Spleen (tissue), 11 donors: ENCODE measurements around the gene ADCY6. TPM values are rescaled to one million over a fixed set of nuclear protein-coding genes. Genes with fewer than 3 reads are reported as not detected.

Experiments used
- DNase-seq: peaks from one replicate; pipeline ENCODE4 v3.0.0-alpha.2; 2020
- H3K27ac ChIP-seq, 8 donors: fragments of 200-600 bp; sonication (generic) in 7 of 8; 1 replicate in 4 of 8; 2 replicates in 4 of 8; pipeline versions ENCODE4 v1.5.0 to v1.8.0; 2016 to 2021; ENCODE audit warnings: inconsistent platforms in 4 of 8, mild to moderate bottlenecking in 4 of 8, moderate library complexity in 1 of 8
- H3K27me3 ChIP-seq, 7 donors: fragments of 200-600 bp; sonication (generic) in 6 of 7; replicated peaks in 1 of 7; 1 replicate in 4 of 7; 2 replicates in 3 of 7; pipeline versions ENCODE4 v1.5.0 to v1.8.0; 2016 to 2021; ENCODE audit warnings: inconsistent platforms in 3 of 7, mild to moderate bottlenecking in 1 of 7
- H3K36me3 ChIP-seq, 6 donors: fragments of 200-600 bp; sonication (generic) in 5 of 6; 1 replicate in 4 of 6; 2 replicates in 2 of 6; pipeline versions ENCODE4 v1.5.0 to v1.8.0; 2016 to 2021; ENCODE audit warnings: inconsistent platforms in 2 of 6
- H3K4me1 ChIP-seq, 6 donors: fragments of 200-600 bp; sonication (generic) in 5 of 6; 1 replicate in 3 of 6; 2 replicates in 3 of 6; pipeline versions ENCODE4 v1.5.0 to v1.8.0; 2016 to 2021; ENCODE audit warnings: inconsistent platforms in 3 of 6
- H3K4me3 ChIP-seq, 8 donors: fragments of 200-600 bp; sonication (generic) in 7 of 8; 1 replicate in 4 of 8; 2 replicates in 4 of 8; pipeline versions ENCODE4 v1.5.0 to v1.8.0; 2016 to 2021; ENCODE audit warnings: inconsistent platforms in 4 of 8, mild to moderate bottlenecking in 4 of 8, moderate library complexity in 2 of 8
- H3K9me3 ChIP-seq, 8 donors: fragments of 200-600 bp; sonication (generic) in 7 of 8; 1 replicate in 4 of 8; 2 replicates in 4 of 8; pipeline versions ENCODE4 v1.5.0 to v1.8.0; 2016 to 2021; ENCODE audit warnings: inconsistent platforms in 4 of 8
- CTCF ChIP-seq, 11 experiments: fragments of 200-600 bp in 7 of 11; fragments of 450-650 bp in 4 of 11; sonication (generic) in 4 of 11; IDR thresholded peaks in 8 of 11; conservative IDR thresholded peaks in 3 of 11; 1 replicate in 7 of 11; 2 replicates in 4 of 11; pipeline versions ENCODE4 v1.4.0 to v1.8.0; 2016 to 2021; ENCODE audit warnings: antibody characterized with exemption in 11 of 11, inconsistent platforms in 4 of 11, mild to moderate bottlenecking in 1 of 11
- POLR2A ChIP-seq, 3 donors: fragments of 450-650 bp; IDR thresholded peaks; one replicate each; pipeline ENCODE4 v1.5.1; 2017; ENCODE audit warnings: antibody characterized with exemption in 3 of 3, mild to moderate bottlenecking in 1 of 3
- POLR2AphosphoS5 ChIP-seq, 3 donors: sonication (generic); formaldehyde crosslinking; IDR thresholded peaks; one replicate each; pipeline ENCODE4 v1.5.1; 2017; ENCODE audit warnings: antibody characterized with exemption in 3 of 3
- WGBS, 5 donors: extraction: QIAGEN DNeasy Blood & Tissue Kit in 3 of 5; methylation state at CpG; one replicate each; pipeline versions ENCODE4 v1.1.5 to v1.1.7; 2013 to 2018; 5-methylcytosine and 5-hydroxymethylcytosine counted together
- intact Hi-C: fragments of 100-400 bp; cut with DNase I; formaldehyde crosslinking; loops from one replicate; pipeline ENCODE4 v1.15.0; 2023; ENCODE audit warnings: low total_unique reads
- polyA plus RNA-seq, 3 donors: library from polyadenylated mRNA; stranded (reverse); fragments of 200-250 nt; gene quantifications; one replicate each; pipeline ENCODE4 v1.2.1, GENCODE V29; 2013
- total RNA-seq, 7 donors: library from RNA; depleted of rRNA in 3 of 7; stranded (reverse); fragments of >200 nt in 3 of 7; fragmentation: NEBNext Ultra II Directional in 4 of 7; extraction: Animal tissue kit (Norgen Biotek cat#: 25700) in 4 of 7; gene quantifications; one replicate each; pipeline versions ENCODE4 v1.1.0 to v1.2.1, GENCODE V29; 2016 to 2021
- donor health status: healthy with polysubstance abuse.
- donor health status: DM: no; HTN: no; CAD: no; lungs with moderate emphysema.
- donor health status: DM: no; HTN: no; CAD: no.
- donor health status: Bipolar disorder and iron deficiency.
- donor health status: healthy.
- donor health status: DM: no; HTN: no; CAD: no.
- donor health status: DM: yes; HTN: yes; CAD: no.

Gene ADCY6
- total and polyA plus RNA-seq, 10 donors, result 1.6 to 20.4 (median 13.7) TPM

- WGBS, 5 donors, result 91 to 97% (median 96%) methylated on average over 9 of the region's 9 CpGs
- TF ChIP-seq POLR2A (IDR thresholded peaks at IDR 0.05) (no peak), CTCF (IDR thresholded peaks at IDR 0.05 in 8 of 11, conservative IDR thresholded peaks at IDR 0.05 in 3 of 11) (no peak), POLR2AphosphoS5 (IDR thresholded peaks at IDR 0.05) (no peak)
- Histone ChIP-seq H3K27me3 (no peaks in the 10 kb centered on the region), H3K36me3 (peaks cover 0 to 41% (median 7%) of the 10 kb centered on the region in 6 donors), H3K9me3 (no peaks in the 10 kb centered on the region), H3K27ac (no peak overlapping the region), H3K4me3 (no peak overlapping the region), H3K4me1 (peaks cover 0 to 36% (median 6%) of the 10 kb centered on the region in 6 donors)
- peak; percentile 58 for DNase-seq
- intact Hi-C loops, result no loop called here
Measured at GRCh38 chr12:48768736-48769135, 20.2 kb downstream of the ADCY6 start.

- intact Hi-C loops, result no loop called here
- 44 to 92% (median 71%) methylated on average over 2 of the region's 2 CpGs for WGBS, 5 donors
- peaks cover 0 to 35% (median 7%) of the 10 kb centered on the region in 6 donors for H3K36me3 ChIP-seq
- TF ChIP-seq CTCF (IDR thresholded peaks at IDR 0.05 in 8 of 11, conservative IDR thresholded peaks at IDR 0.05 in 3 of 11) (no peak), POLR2A (IDR thresholded peaks at IDR 0.05) (no peak), POLR2AphosphoS5 (IDR thresholded peaks at IDR 0.05) (no peak)
- H3K9me3 ChIP-seq, result no peaks in the 10 kb centered on the region
- no peak overlapping the region for H3K4me3 ChIP-seq
- H3K4me1 ChIP-seq, result peaks cover 0 to 36% (median 6%) of the 10 kb centered on the region in 6 donors
- H3K27ac ChIP-seq, result no peak overlapping the region
- DNase-seq, result no peak
- H3K27me3 ChIP-seq, result no peaks in the 10 kb centered on the region
Measured at GRCh38 chr12:48768147-48768546, 20.7 kb downstream of the ADCY6 start.

DNA sequence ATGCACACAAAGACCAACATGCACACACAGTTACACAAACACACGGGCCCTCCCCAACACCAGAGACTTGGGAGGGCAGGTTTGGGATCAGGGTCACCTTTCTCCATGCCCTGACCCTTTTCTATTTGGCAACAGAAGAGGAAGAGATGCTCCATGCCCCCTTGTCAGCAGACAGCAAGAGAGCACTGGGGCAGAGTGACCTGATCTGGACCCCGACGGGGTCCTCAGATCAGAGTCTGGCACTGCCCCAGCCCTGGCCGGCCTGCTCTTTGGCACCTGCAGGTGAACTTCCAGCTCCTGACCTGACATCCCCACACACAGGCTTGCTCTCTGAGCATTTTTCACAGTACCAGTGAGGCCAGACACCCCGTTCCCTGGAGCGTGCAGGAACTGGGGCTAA lies 21.4 kb downstream of the ADCY6 start:
- Histone ChIP-seq H3K27ac (no peak overlapping the region), H3K4me1 (peaks cover 0 to 36% (median 6%) of the 10 kb centered on the region in 6 donors), H3K9me3 (no peaks in the 10 kb centered on the region), H3K4me3 (no peak overlapping the region), H3K27me3 (no peaks in the 10 kb centered on the region), H3K36me3 (peaks cover 0 to 33% (median 7%) of the 10 kb centered on the region in 6 donors)
- peak; percentile 46 for DNase-seq
- TF ChIP-seq POLR2A (IDR thresholded peaks at IDR 0.05), result no peak
- no peak for TF ChIP-seq CTCF (IDR thresholded peaks at IDR 0.05 in 8 of 11, conservative IDR thresholded peaks at IDR 0.05 in 3 of 11)
- WGBS, 5 donors, result 82 to 98% (median 87%) methylated on average over 4 to 6 of the region's 6 CpGs
- intact Hi-C loops, result no loop called here

GRCh38 chr12:48767047-48767446 lies 21.8 kb downstream of the ADCY6 start:
- Histone ChIP-seq H3K9me3 (no peaks in the 10 kb centered on the region), H3K27ac (peak overlapping the region in 3 of 8 donors; percentile 52 to 71 (median 56)), H3K36me3 (peaks cover 0 to 29% (median 7%) of the 10 kb centered on the region in 6 donors), H3K4me3 (no peak overlapping the region), H3K27me3 (no peaks in the 10 kb centered on the region), H3K4me1 (peaks cover 0 to 36% (median 6%) of the 10 kb centered on the region in 6 donors)
- intact Hi-C loops, result no loop called here
- DNase-seq, result peak; percentile 64
- WGBS, 5 donors, result 67 to 88% (median 79%) methylated on average over 4 of the region's 4 CpGs
- no peak for TF ChIP-seq POLR2A (IDR thresholded peaks at IDR 0.05)
- TF ChIP-seq POLR2AphosphoS5 (IDR thresholded peaks at IDR 0.05), result peak in 1 of 3 donors; percentile 16
- TF ChIP-seq CTCF (IDR thresholded peaks at IDR 0.05 in 8 of 11, conservative IDR thresholded peaks at IDR 0.05 in 3 of 11), result no peak
